Trophoblast cell (in vitro differentiated cells and primary cell): ENCODE results near the gene FAM228B.
A peak's percentile ranks its signal among the peaks of the same experiment; 100 is the strongest.
"Not testable (repeated sequence)": the region's sequence is repeated elsewhere in the genome, so short reads cannot be mapped to it uniquely, and the experiment has no call there.

Experiments used
- DNase-seq, 2 donors: peaks; one replicate each; pipeline ENCODE4 v3.0.0-alpha.2; 2016
- H2AFZ ChIP-seq: 2 replicates; pipeline ENCODE4 v1.6.1; 2013; ENCODE audit warnings: low read length, moderate library complexity, mild to moderate bottlenecking; ENCODE audit not compliant: insufficient read depth, poor library complexity
- H2AK5ac ChIP-seq: 2 replicates; pipeline ENCODE4 v1.6.1; 2013; ENCODE audit warnings: mild to moderate bottlenecking, low read length
- H2BK120ac ChIP-seq: 2 replicates; pipeline ENCODE4 v1.6.1; 2013; ENCODE audit warnings: low read length, mild to moderate bottlenecking, moderate library complexity; ENCODE audit not compliant: insufficient read depth, poor library complexity
- H2BK12ac ChIP-seq: 2 replicates; pipeline ENCODE4 v1.6.1; 2013; ENCODE audit warnings: mild to moderate bottlenecking, low read length, moderate library complexity
- H2BK5ac ChIP-seq: 2 replicates; pipeline ENCODE4 v1.6.1; 2013; ENCODE audit warnings: low read length, low read depth, moderate library complexity, mild to moderate bottlenecking; ENCODE audit not compliant: poor library complexity
- H3K14ac ChIP-seq: 2 replicates; pipeline ENCODE4 v1.6.1; 2013; ENCODE audit warnings: mild to moderate bottlenecking, low read length
- H3K18ac ChIP-seq: 2 replicates; pipeline ENCODE4 v1.6.1; 2013; ENCODE audit warnings: mild to moderate bottlenecking, low read length
- H3K23ac ChIP-seq: 2 replicates; pipeline ENCODE4 v1.6.1; 2013; ENCODE audit warnings: low read length
- H3K27ac ChIP-seq: 2 replicates; pipeline ENCODE4 v1.5.1; 2013; ENCODE audit warnings: low read depth, mild to moderate bottlenecking, inconsistent platforms, low read length, moderate library complexity
- H3K27me3 ChIP-seq: 2 replicates; pipeline ENCODE4 v1.6.1; 2013; ENCODE audit warnings: inconsistent platforms, mild to moderate bottlenecking, low read length, moderate library complexity; ENCODE audit not compliant: insufficient read depth
- H3K36me3 ChIP-seq, 2 experiments: 1 replicate in 1 of 2; 2 replicates in 1 of 2; pipeline ENCODE4 v1.6.1; 2013; ENCODE audit warnings: low read length in 2 of 2, mild to moderate bottlenecking in 2 of 2, moderate library complexity in 1 of 2; ENCODE audit not compliant: insufficient read depth in 2 of 2, control insufficient read depth in 1 of 2
- H3K4ac ChIP-seq: 2 replicates; pipeline ENCODE4 v1.6.1; 2013; ENCODE audit warnings: low read depth, mild to moderate bottlenecking, low read length, moderate library complexity
- H3K4me1 ChIP-seq, 2 experiments: 1 replicate in 1 of 2; 2 replicates in 1 of 2; pipeline ENCODE4 v1.6.1; 2013; ENCODE audit warnings: low read length in 2 of 2, mild to moderate bottlenecking in 2 of 2, moderate library complexity in 1 of 2; ENCODE audit not compliant: insufficient read depth in 2 of 2, control insufficient read depth in 1 of 2
- H3K4me2 ChIP-seq: 2 replicates; pipeline ENCODE4 v1.6.1; 2013; ENCODE audit warnings: inconsistent platforms, mild to moderate bottlenecking, low read length, moderate library complexity
- H3K4me3 ChIP-seq: 2 replicates; pipeline ENCODE4 v1.5.1; 2013; ENCODE audit warnings: mild to moderate bottlenecking, low read depth, low read length, inconsistent platforms
- H3K79me1 ChIP-seq: one replicate; pipeline ENCODE4 v1.6.1; 2013; ENCODE audit warnings: low read length
- H3K79me2 ChIP-seq: 2 replicates; pipeline ENCODE4 v1.6.1; 2013; ENCODE audit warnings: low read length, mild to moderate bottlenecking; ENCODE audit not compliant: control insufficient read depth, insufficient read depth, poor library complexity
- H3K9ac ChIP-seq: 2 replicates; pipeline ENCODE4 v1.6.1; 2013; ENCODE audit warnings: mild to moderate bottlenecking, low read length
- H3K9me3 ChIP-seq: 2 replicates; pipeline ENCODE4 v1.6.1; 2013; ENCODE audit warnings: low read depth, mild to moderate bottlenecking, control low read depth, inconsistent platforms, low read length; ENCODE audit not compliant: insufficient read depth
- H4K12ac ChIP-seq: 2 replicates; pipeline ENCODE4 v1.6.1; 2013; ENCODE audit warnings: low read depth, mild to moderate bottlenecking, low read length, moderate library complexity
- H4K8ac ChIP-seq: 2 replicates; pipeline ENCODE4 v1.6.1; 2013; ENCODE audit warnings: low read depth, mild to moderate bottlenecking, low read length, moderate library complexity
- H4K91ac ChIP-seq: one replicate; pipeline ENCODE4 v1.6.1; 2013; ENCODE audit warnings: low read depth, mild to moderate bottlenecking, low read length, moderate library complexity
- WGBS: extraction: QIAGEN DNeasy Blood & Tissue Kit; methylation state at CpG from one replicate; pipeline ENCODE4 v1.1.7; 2013; ENCODE audit warnings: missing lambda C conversion rate; ENCODE audit not compliant: insufficient read length, insufficient coverage; ENCODE audit errors: extremely low coverage; 5-methylcytosine and 5-hydroxymethylcytosine counted together

FAM228B gene

DNA sequence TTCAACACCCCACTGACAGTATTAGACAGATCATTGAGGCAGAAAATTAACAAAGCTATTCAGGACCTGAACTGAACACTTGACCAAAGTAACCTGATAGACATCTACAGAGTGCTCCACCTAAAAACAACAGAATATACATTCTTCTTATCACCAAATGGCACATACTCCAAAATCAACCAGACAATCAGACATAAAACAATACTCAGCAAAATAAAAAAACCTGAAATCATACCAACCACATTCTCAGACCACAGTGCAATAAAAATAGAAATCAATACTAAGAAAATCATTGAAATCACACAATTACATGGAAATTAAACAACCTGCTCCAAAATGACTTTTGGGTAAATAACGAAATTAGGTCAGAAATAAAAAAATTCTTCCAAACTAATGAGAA is 15.9 kb upstream of the FAM228B start:
- no peak overlapping the region for H3K4me3 ChIP-seq
- no peak overlapping the region for H3K4ac ChIP-seq
- H3K18ac ChIP-seq = no peak overlapping the region
- no peak overlapping the region for H2AK5ac ChIP-seq
- no peak overlapping the region for H2BK5ac ChIP-seq
- H3K27ac ChIP-seq = no peak overlapping the region
- no peak overlapping the region for H4K12ac ChIP-seq
- H3K4me1 ChIP-seq = peaks cover 6 to 9% of the 10 kb centered on the region in 2 experiments
- H4K8ac ChIP-seq = no peak overlapping the region
- no peak overlapping the region for H4K91ac ChIP-seq
- H2BK120ac ChIP-seq = no peak overlapping the region
- no peak overlapping the region for H3K14ac ChIP-seq
- H2BK12ac ChIP-seq = no peak overlapping the region
- H3K79me1 ChIP-seq = no peaks in the 10 kb centered on the region
- H3K9ac ChIP-seq = no peak overlapping the region
- no peak overlapping the region for H3K4me2 ChIP-seq
- no peak for DNase-seq
- WGBS = no CpG with 5 or more reads among the region's 1 CpG
- H2AFZ ChIP-seq = no peak overlapping the region
- peaks cover 2% of the 10 kb centered on the region for H3K9me3 ChIP-seq
- no peaks in the 10 kb centered on the region for H3K36me3 ChIP-seq
- no peaks in the 10 kb centered on the region for H3K79me2 ChIP-seq
- no peaks in the 10 kb centered on the region for H3K27me3 ChIP-seq
- no peak overlapping the region for H3K23ac ChIP-seq

DNA sequence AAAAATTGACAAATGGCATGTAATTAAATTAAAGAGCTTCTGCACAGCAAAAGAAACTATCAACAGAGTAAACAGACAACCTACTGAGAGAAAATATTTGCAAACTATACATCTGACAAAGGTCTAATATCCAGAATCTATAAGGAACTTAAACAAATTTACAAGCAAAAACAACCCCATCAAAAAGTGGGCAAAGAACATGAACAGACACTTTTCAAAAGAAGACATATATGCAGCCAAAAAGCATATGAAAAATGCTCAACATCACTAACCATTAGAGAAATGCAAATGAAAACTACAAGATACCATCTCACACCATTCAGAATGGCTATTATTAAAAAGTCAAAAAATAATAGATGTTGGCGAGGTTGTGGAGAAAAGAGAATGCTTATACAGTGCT is 13.8 kb upstream of the FAM228B start:
- H2AK5ac ChIP-seq, H2BK5ac ChIP-seq, H3K14ac ChIP-seq, H3K18ac ChIP-seq, H3K36me3 ChIP-seq, H3K79me1 ChIP-seq, H3K27ac ChIP-seq, H2AFZ ChIP-seq, H4K12ac ChIP-seq, H3K27me3 ChIP-seq, H3K9ac ChIP-seq, H4K8ac ChIP-seq, H2BK12ac ChIP-seq, H3K79me2 ChIP-seq, H3K9me3 ChIP-seq, H2BK120ac ChIP-seq, H4K91ac ChIP-seq, H3K4me1 ChIP-seq, H3K4me2 ChIP-seq, H3K4ac ChIP-seq, H3K23ac ChIP-seq, DNase-seq, H3K4me3 ChIP-seq: not testable (repeated sequence)
- no CpG with 5 or more reads among the region's 1 CpG for WGBS

DNA sequence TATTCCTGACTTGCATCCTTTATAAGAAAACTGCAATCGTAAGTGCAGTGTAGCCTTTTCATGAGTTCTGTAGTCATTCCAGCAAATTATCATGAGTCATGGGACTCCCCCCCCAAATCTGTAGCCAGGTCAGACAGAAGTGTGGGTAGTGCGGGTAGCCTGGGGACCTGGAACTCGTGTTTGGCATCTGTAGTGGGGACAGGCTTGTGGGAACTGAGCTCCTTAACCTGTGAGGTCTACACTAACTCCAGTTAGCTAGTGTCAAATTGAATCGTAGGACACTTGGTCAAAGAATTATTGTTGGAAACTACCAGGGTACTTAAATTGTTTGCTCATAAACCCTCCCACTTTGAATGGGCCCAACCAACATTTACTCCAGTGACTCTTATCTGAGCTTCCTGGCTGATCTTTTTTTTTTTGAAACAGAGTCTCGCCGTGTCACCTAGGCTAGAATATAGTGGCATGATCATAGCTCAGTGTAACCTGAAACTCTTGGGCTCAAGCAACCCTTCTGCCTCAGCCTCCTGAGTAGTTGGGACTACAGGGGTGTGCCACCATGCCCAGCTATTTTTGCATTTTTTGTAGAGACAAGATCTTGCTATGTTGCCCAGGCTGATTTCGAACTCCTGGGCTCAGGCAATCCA is 12.5 kb upstream of the FAM228B start:
- Histone ChIP-seq H3K9ac (no peak overlapping the region), H3K79me2 (no peaks in the 10 kb centered on the region), H3K18ac (no peak overlapping the region), H3K23ac (no peak overlapping the region), H4K12ac (no peak overlapping the region), H3K36me3 (no peaks in the 10 kb centered on the region), H3K9me3 (peaks cover 4% of the 10 kb centered on the region), H2AK5ac (no peak overlapping the region), H3K4ac (no peak overlapping the region), H3K79me1 (no peaks in the 10 kb centered on the region), H2BK12ac (peak overlapping the region; percentile 68), H4K91ac (no peak overlapping the region), H4K8ac (no peak overlapping the region), H2BK5ac (no peak overlapping the region), H2BK120ac (no peak overlapping the region), H3K27me3 (no peaks in the 10 kb centered on the region), H3K4me1 (peaks cover 6 to 9% of the 10 kb centered on the region in 2 experiments), H3K4me3 (no peak overlapping the region), H2AFZ (no peak overlapping the region), H3K14ac (no peak overlapping the region), H3K4me2 (no peak overlapping the region), H3K27ac (no peak overlapping the region)
- peak in 1 of 2 donors; percentile 1 for DNase-seq
- no CpG with 5 or more reads among the region's 7 CpGs for WGBS

DNA sequence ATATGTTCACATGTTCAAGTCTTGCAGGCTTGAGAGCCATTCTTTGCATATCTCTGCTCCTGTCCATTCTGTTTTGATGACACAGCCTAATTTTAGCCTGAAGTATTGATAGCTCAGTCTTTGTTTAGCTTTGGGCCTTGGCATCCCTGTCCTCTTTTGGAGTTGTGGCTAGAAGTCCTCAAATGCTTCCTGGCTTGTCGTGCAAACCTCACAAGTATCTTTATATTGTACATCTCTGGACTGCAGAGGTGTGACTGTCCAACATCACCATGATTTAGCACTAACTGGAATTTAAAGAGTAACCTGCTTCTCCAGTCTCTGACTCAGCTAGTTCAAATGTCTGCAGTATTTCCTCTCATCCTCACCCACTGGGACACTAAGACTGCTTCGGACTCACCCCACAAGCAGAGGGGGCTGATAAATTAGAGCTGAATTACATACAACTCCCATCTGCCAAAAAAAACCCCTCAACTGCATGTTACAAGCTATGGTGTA is 11.8 kb upstream of the FAM228B start:
- Histone ChIP-seq H2AK5ac (no peak overlapping the region), H3K79me1 (no peaks in the 10 kb centered on the region), H4K8ac (no peak overlapping the region), H3K4me1 (peaks cover 6 to 9% of the 10 kb centered on the region in 2 experiments), H2BK5ac (no peak overlapping the region), H3K4ac (no peak overlapping the region), H2AFZ (no peak overlapping the region), H3K27me3 (no peaks in the 10 kb centered on the region), H3K27ac (peak overlapping the region; percentile 23), H4K12ac (no peak overlapping the region), H3K9ac (no peak overlapping the region), H3K9me3 (peaks cover 4% of the 10 kb centered on the region), H3K4me3 (no peak overlapping the region), H3K4me2 (peak overlapping the region; percentile 1), H4K91ac (no peak overlapping the region), H3K18ac (no peak overlapping the region), H2BK120ac (no peak overlapping the region), H3K14ac (no peak overlapping the region), H3K36me3 (no peaks in the 10 kb centered on the region), H2BK12ac (no peak overlapping the region), H3K79me2 (no peaks in the 10 kb centered on the region), H3K23ac (no peak overlapping the region)
- DNase-seq = peak; percentile 18 to 65
- WGBS = no CpG with 5 or more reads among the region's 2 CpGs
